SK-N-SH (cell line): ENCODE data around the gene HHLA2. TPM values are rescaled to one million over a fixed set of nuclear protein-coding genes. Genes with fewer than 3 reads are reported as not detected.

ENCODE experiments used
- CTCF ChIA-PET: fragments of 300-600, 350-600 bp; formaldehyde crosslinking; extraction: SDS; loops from one replicate; lab custom pipeline; 2021; lab: Yijun Ruan, JAX
- POLR2A ChIA-PET: fragments of 350-600 bp; sonication (Branson Sonifier 250); formaldehyde crosslinking; extraction: SDS; loops from one replicate; lab custom pipeline; 2020; ENCODE audit warnings: antibody characterized with exemption, inconsistent platforms; lab: Yijun Ruan, JAX
- DNase-seq: peaks from one replicate; pipeline ENCODE4 v3.0.0; 2012
- H2AFZ ChIP-seq: fragments of 200-600 bp; sonication (generic); 2 replicates; pipeline ENCODE4 v1.8.1; 2016; ENCODE audit warnings: antibody characterized with exemption, mild to moderate bottlenecking, low read depth
- H3F3A ChIP-seq: fragments of 200-600 bp; sonication (generic); replicated peaks from 2 replicates; pipeline ENCODE3; 2016; ENCODE audit warnings: antibody characterized with exemption, mild to moderate bottlenecking; ENCODE audit not compliant: insufficient read depth
- H3K27ac ChIP-seq, 2 experiments: fragments of 200-500 bp in 1 of 2; fragments of 200-600 bp in 1 of 2; sonication (Bioruptor generic) in 1 of 2; sonication (generic), shearing (Covaris generic) in 1 of 2; 2 replicates each; pipeline versions ENCODE4 v1.5.1 to v1.6.1; 2014 to 2016; ENCODE audit warnings: low read depth in 2 of 2, inconsistent platforms in 1 of 2, low read length in 1 of 2, mild to moderate bottlenecking in 1 of 2, mixed read lengths in 1 of 2
- H3K27me3 ChIP-seq: fragments of 200-600 bp; sonication (generic), shearing (Covaris generic); 2 replicates; pipeline ENCODE4 v1.6.1; 2016; ENCODE audit warnings: mixed run types; ENCODE audit not compliant: insufficient read depth
- H3K36me3 ChIP-seq, 2 experiments: fragments of 200-500 bp in 1 of 2; fragments of 200-600 bp in 1 of 2; sonication (Bioruptor generic) in 1 of 2; sonication (generic) in 1 of 2; replicated peaks in 1 of 2; 2 replicates each; pipeline versions ENCODE3 to v1.5.1; 2014 to 2016; ENCODE audit warnings: low read length in 1 of 2, mild to moderate bottlenecking in 1 of 2; ENCODE audit not compliant: insufficient read depth in 2 of 2, control insufficient read depth in 1 of 2
- H3K4me1 ChIP-seq, 2 experiments: fragments of 200-500 bp in 1 of 2; fragments of 200-600 bp in 1 of 2; sonication (Bioruptor generic) in 1 of 2; sonication (generic), shearing (Covaris generic) in 1 of 2; 2 replicates each; pipeline versions ENCODE4 v1.5.1 to v1.6.1; 2014 to 2016; ENCODE audit warnings: low read depth in 1 of 2, low read length in 1 of 2, mixed run types in 1 of 2; ENCODE audit not compliant: insufficient read depth in 2 of 2, control insufficient read depth in 1 of 2
- H3K4me2 ChIP-seq: fragments of 200-600 bp; sonication (generic), shearing (Covaris generic); 2 replicates; pipeline ENCODE4 v1.6.1; 2017; ENCODE audit warnings: mixed run types
- H3K4me3 ChIP-seq, 2 experiments: fragments of 200-500 bp in 1 of 2; fragments of 200-600 bp in 1 of 2; sonication (Bioruptor generic) in 1 of 2; sonication (generic), shearing (Covaris generic) in 1 of 2; 2 replicates each; pipeline versions ENCODE4 v1.5.1 to v1.8.1; 2014 to 2016; ENCODE audit warnings: low read depth in 2 of 2, inconsistent platforms in 1 of 2, low read length in 1 of 2, mild to moderate bottlenecking in 1 of 2, mixed read lengths in 1 of 2, moderate library complexity in 1 of 2
- H3K79me2 ChIP-seq: fragments of 200-600 bp; sonication (generic); 2 replicates; pipeline ENCODE4 v1.8.1; 2017; ENCODE audit warnings: mild to moderate bottlenecking; ENCODE audit not compliant: insufficient read depth
- H3K9ac ChIP-seq: fragments of 200-600 bp; sonication (generic); 2 replicates; pipeline ENCODE4 v1.6.1; 2017; ENCODE audit warnings: mixed run types
- H3K9me2 ChIP-seq: fragments of 200-600 bp; sonication (generic); 2 replicates; pipeline ENCODE4 v1.6.1; 2017; ENCODE audit warnings: mixed run types
- H3K9me3 ChIP-seq: fragments of 200-600 bp; sonication (generic); 2 replicates; pipeline ENCODE4 v1.6.1; 2017; ENCODE audit warnings: mixed run types, mild to moderate bottlenecking, moderate library complexity
- H4K20me1 ChIP-seq: fragments of 200-600 bp; sonication (generic); 2 replicates; pipeline ENCODE4 v1.6.1; 2017; ENCODE audit warnings: mild to moderate bottlenecking, mixed run types; ENCODE audit not compliant: insufficient read depth
- ELF1 ChIP-seq: IDR thresholded peaks from 2 replicates; pipeline ENCODE4 v1.4.0; 2012
- GATA2 ChIP-seq: sonication (generic); formaldehyde crosslinking; IDR thresholded peaks from 2 replicates; pipeline ENCODE4 v1.5.0; 2020; ENCODE audit warnings: mild to moderate bottlenecking, missing genetic modification reagents
- JUND ChIP-seq: IDR thresholded peaks from 2 replicates; pipeline ENCODE4 v1.4.0; 2012
- NFIC ChIP-seq: IDR thresholded peaks from 2 replicates; pipeline ENCODE4 v1.4.0; 2012; ENCODE audit warnings: borderline replicate concordance
- RAD21 ChIP-seq: IDR thresholded peaks from 2 replicates; pipeline ENCODE4 v1.6.1; 2012; ENCODE audit warnings: mild to moderate bottlenecking, low read length
- RFX5 ChIP-seq: IDR thresholded peaks from 2 replicates; pipeline ENCODE4 v1.6.1; 2012; ENCODE audit warnings: mild to moderate bottlenecking, improper control_type of control experiment, low read length
- TCF12 ChIP-seq: IDR thresholded peaks from 2 replicates; pipeline ENCODE4 v1.4.0; 2012
- WGBS: methylation state at CpG from one replicate; pipeline ENCODE4 v1.1.6; 2017; ENCODE audit warnings: low lambda C conversion rate; 5-methylcytosine and 5-hydroxymethylcytosine counted together
- polyA plus RNA-seq, 3 experiments: library from polyadenylated mRNA; depleted of rRNA; stranded (reverse); fragments of >200 nt; gene quantifications; 2 replicates each; pipeline ENCODE4 v1.2.3, GENCODE V29; 2012
- TF ChIP-seq, protein P1 (sequence below): IDR thresholded peaks from 2 replicates; pipeline ENCODE4 v1.4.0; 2012; ENCODE audit warnings: low read depth, borderline replicate concordance
- TF ChIP-seq, protein P2 (sequence below): fragments of 200-600 bp; sonication (generic); IDR thresholded peaks from 2 replicates; pipeline ENCODE4 v1.6.1; 2017; ENCODE audit warnings: antibody characterized with exemption, mild to moderate bottlenecking, moderate library complexity
- TF ChIP-seq, protein P3 (sequence below): IDR thresholded peaks from 2 replicates; pipeline ENCODE4 v1.4.0; 2012; ENCODE audit warnings: low read depth

HHLA2 gene
- polyA plus RNA-seq, 1 of the 3 experiments (the other 2 are of a cell fraction), result not detected

DNA sequence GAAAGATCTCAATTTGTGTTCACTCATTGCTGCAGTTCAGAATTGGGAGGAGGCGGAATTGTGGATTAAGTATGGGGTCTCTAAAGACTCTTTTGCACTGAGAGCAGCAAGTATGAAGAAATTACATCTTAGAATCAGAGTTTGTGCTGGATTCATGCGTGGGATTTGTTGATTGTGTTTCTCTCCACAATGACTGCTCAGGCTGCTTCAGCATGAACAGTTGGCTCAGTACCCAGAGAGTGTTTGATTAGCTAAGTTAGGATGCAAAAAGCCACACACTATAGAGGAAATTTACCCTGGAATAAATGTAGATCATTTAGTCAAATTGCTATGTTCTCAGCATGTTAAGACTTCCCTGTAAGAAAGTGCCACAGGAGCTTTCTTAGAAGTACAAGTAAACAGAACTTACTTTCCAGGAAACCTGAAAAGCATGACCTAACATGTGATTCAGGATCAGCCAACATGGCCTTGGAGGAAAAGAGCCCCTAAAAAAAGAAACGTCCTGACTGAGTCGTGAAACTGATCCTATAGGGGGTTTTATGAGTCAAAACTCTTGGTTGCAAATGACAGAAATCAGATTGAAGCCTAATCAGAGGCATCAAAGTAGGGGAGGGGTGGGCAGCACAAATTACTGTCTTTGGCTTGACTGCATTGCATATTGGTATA lies 32.6 kb downstream of the HHLA2 start:
- POLR2A ChIA-PET, result no interaction called here

DNA sequence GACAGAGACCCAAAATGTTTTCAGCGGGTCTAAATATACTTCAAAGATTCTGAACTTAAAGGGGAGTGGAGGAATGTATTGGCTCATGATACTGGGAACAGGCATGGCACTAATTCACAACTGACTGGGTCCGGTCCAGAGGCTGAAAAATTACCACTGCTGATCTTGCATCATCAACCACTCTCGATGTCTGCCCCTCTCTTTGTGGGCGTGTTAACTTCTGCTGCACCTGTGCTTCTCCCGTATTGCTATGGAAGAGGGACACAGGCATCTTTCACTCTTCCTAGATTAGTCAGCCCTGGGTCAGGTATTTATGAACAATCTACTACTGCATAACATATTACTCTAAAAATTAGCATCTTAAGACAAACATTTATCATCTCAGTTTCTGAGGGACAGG lies 33.2 kb downstream of the HHLA2 start:
- POLR2A ChIA-PET, result no interaction called here

More for the DNA sequence above, 32.6 kb downstream of the HHLA2 start:
- Histone ChIP-seq H3K4me3 (no peak overlapping the region), H3F3A (no peaks in the 10 kb centered on the region), H3K9ac (no peak overlapping the region), H3K4me2 (no peak overlapping the region), H3K27ac (no peak overlapping the region), H4K20me1 (no peaks in the 10 kb centered on the region), H3K4me1 (no peaks in the 10 kb centered on the region), H3K27me3 (no peaks in the 10 kb centered on the region), H3K79me2 (no peaks in the 10 kb centered on the region), H3K36me3 (no peaks in the 10 kb centered on the region), H3K9me3 (no peaks in the 10 kb centered on the region), H2AFZ (no peak overlapping the region), H3K9me2 (no peaks in the 10 kb centered on the region)
- no peak for DNase-seq
- WGBS, result 76% methylated on average over 4 of the region's 4 CpGs
- CTCF ChIA-PET, result interaction anchor here (0.9 to 1.0 kb wide), 2 partner anchors 10 to 17 kb away, joined by 3 read pairs; no protein-coding TSS in a partner anchor
- TF ChIP-seq GATA2, result no peak

DNA sequence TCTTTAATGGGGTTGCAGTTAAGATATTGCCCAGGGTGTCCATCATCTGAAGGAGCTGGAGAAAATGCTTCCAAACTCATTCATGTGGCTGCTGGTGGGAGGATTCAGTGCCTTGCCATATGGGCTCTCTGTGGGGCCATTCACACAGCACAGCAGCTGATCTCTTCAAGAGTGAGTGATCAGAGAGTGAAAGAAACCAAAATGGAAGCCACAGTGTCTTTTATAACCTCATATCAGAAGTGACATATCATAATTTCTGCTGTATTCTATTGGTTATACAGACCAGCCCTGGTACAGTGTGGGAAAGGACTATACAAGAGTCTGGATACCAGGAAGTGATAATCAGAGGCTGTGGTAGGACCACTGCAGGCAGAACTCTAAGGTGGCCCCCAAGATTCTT lies 33.6 kb downstream of the HHLA2 start:
- Histone ChIP-seq H3K4me2 (no peak overlapping the region), H3K4me3 (no peak overlapping the region), H3K27me3 (no peaks in the 10 kb centered on the region), H3K4me1 (no peaks in the 10 kb centered on the region), H2AFZ (no peak overlapping the region), H3K9me3 (no peaks in the 10 kb centered on the region), H3F3A (no peaks in the 10 kb centered on the region), H3K27ac (no peak overlapping the region), H3K9me2 (no peaks in the 10 kb centered on the region), H3K9ac (no peak overlapping the region), H3K36me3 (no peaks in the 10 kb centered on the region), H4K20me1 (no peaks in the 10 kb centered on the region), H3K79me2 (no peaks in the 10 kb centered on the region)
- CTCF ChIA-PET, result interaction anchor here (0.9 kb wide), 1 partner anchor 11 kb away, joined by 3 read pairs; no protein-coding TSS in a partner anchor
- POLR2A ChIA-PET, result no interaction called here
- DNase-seq, result no peak
- TF ChIP-seq RAD21, result no peak

More for the DNA sequence above, 33.2 kb downstream of the HHLA2 start:
- Histone ChIP-seq H3K36me3 (no peaks in the 10 kb centered on the region), H2AFZ (no peak overlapping the region), H3K27ac (no peak overlapping the region), H3K79me2 (no peaks in the 10 kb centered on the region), H3K4me3 (no peak overlapping the region), H4K20me1 (no peaks in the 10 kb centered on the region), H3K27me3 (no peaks in the 10 kb centered on the region), H3K4me1 (no peaks in the 10 kb centered on the region), H3K9me3 (no peaks in the 10 kb centered on the region), H3K9ac (no peak overlapping the region), H3K9me2 (no peaks in the 10 kb centered on the region), H3F3A (no peaks in the 10 kb centered on the region), H3K4me2 (no peak overlapping the region)
- TF ChIP-seq, protein P1, sequence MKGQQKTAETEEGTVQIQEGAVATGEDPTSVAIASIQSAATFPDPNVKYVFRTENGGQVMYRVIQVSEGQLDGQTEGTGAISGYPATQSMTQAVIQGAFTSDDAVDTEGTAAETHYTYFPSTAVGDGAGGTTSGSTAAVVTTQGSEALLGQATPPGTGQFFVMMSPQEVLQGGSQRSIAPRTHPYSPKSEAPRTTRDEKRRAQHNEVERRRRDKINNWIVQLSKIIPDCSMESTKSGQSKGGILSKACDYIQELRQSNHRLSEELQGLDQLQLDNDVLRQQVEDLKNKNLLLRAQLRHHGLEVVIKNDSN, result no peak
- CTCF ChIA-PET, result interaction anchor here (0.9 kb wide), 1 partner anchor 11 kb away, joined by 3 read pairs; no protein-coding TSS in a partner anchor
- WGBS, result 77% methylated on average over 5 of the region's 5 CpGs
- no peak for DNase-seq

DNA sequence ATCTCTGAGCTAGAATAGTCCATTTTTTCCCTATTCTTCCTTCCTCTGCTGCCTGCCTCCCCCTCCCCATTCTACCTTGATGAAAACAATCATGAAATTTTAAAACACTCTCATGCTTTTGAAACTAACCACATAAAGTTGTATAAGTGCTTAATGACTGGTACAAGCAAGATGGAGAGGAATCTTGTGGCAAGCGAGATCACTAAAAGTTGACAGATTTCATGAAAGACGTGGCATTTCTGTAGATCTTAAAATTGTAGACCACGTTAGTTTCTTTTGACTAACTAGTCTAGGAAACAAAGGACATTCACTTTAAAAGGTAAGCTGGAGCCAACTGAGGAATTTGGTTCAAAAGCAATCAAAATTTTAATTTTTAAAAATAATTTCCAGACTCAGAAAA lies 35.4 kb downstream of the HHLA2 start:
- ChIA-PET POLR2A (no interaction called here), CTCF (interaction anchor here (0.6 kb wide), 1 partner anchor 156 kb away, joined by 3 read pairs; no protein-coding TSS in a partner anchor)
- H3K9me2 ChIP-seq, result no peaks in the 10 kb centered on the region
- WGBS, result 70% methylated on average over 3 of the region's 3 CpGs
- no peaks in the 10 kb centered on the region for H3K36me3 ChIP-seq
- H3K9me3 ChIP-seq, result no peaks in the 10 kb centered on the region
- TF ChIP-seq TCF12 (no peak), GATA2 (no peak), NFIC (no peak), JUND (no peak), ELF1 (no peak), RFX5 (no peak)
- TF ChIP-seq, protein P2, sequence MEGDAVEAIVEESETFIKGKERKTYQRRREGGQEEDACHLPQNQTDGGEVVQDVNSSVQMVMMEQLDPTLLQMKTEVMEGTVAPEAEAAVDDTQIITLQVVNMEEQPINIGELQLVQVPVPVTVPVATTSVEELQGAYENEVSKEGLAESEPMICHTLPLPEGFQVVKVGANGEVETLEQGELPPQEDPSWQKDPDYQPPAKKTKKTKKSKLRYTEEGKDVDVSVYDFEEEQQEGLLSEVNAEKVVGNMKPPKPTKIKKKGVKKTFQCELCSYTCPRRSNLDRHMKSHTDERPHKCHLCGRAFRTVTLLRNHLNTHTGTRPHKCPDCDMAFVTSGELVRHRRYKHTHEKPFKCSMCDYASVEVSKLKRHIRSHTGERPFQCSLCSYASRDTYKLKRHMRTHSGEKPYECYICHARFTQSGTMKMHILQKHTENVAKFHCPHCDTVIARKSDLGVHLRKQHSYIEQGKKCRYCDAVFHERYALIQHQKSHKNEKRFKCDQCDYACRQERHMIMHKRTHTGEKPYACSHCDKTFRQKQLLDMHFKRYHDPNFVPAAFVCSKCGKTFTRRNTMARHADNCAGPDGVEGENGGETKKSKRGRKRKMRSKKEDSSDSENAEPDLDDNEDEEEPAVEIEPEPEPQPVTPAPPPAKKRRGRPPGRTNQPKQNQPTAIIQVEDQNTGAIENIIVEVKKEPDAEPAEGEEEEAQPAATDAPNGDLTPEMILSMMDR, result no peak
- TF ChIP-seq, protein P3, sequence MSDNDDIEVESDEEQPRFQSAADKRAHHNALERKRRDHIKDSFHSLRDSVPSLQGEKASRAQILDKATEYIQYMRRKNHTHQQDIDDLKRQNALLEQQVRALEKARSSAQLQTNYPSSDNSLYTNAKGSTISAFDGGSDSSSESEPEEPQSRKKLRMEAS, result no peak
- no peak overlapping the region for H2AFZ ChIP-seq
- no peak overlapping the region for H3K4me2 ChIP-seq
- H3K27me3 ChIP-seq, result no peaks in the 10 kb centered on the region
- H4K20me1 ChIP-seq, result no peaks in the 10 kb centered on the region
- no peaks in the 10 kb centered on the region for H3K4me1 ChIP-seq
- H3K4me3 ChIP-seq, result no peak overlapping the region
- no peak for DNase-seq
- H3K79me2 ChIP-seq, result no peaks in the 10 kb centered on the region
- H3K27ac ChIP-seq, result no peak overlapping the region
- H3F3A ChIP-seq, result no peaks in the 10 kb centered on the region
- no peak overlapping the region for H3K9ac ChIP-seq
